ENCODE data around the gene RFC4. TPM values are rescaled to one million over a fixed set of nuclear protein-coding genes. Genes with fewer than 3 reads are reported as not detected.
A peak's percentile ranks its signal among the peaks of the same experiment; 100 is the strongest.
"Not testable (repeated sequence)": the region's sequence is repeated elsewhere in the genome, so short reads cannot be mapped to it uniquely, and the experiment has no call there.

The RFC4 gene
- total RNA-seq = 105 and 107 TPM in 2 replicates
- long read RNA-seq, transcript RFC4-201 (11 exons, 1,384 nt) = major isoform, 165 of 309 reads
- long read RNA-seq, transcript RFC4-202 (11 exons, 1,448 nt) = minor isoform, 74 of 309 reads
- long read RNA-seq, partial matches to known transcripts = 44 of 309 reads
- long read RNA-seq, other reads (novel, unspliced or antisense) = 24 of 309 reads

GRCh38 chr3:186806089-186807055 lies at the start of gene RFC4:
TSS of gene RFC4 (minus strand) at chr3:186806482. CDS start at chr3:186804713, 1,769 bp downstream.
- peak; percentile 72 for DNase-seq (ENCODE audit: low read depth, low spot score)
- H3K27ac Mint-ChIP-seq (ENCODE audit: unreplicated experiment) = peak within 1 kb of the TSS; percentile 98
- H3K27me3 Mint-ChIP-seq (ENCODE audit: low read depth) = no peaks in the 10 kb centered on the region
- peaks cover 6% of the 10 kb centered on the region for H3K36me3 Mint-ChIP-seq (ENCODE audit: low read depth)
- H3K4me3 Mint-ChIP-seq = peak within 1 kb of the TSS; percentile 98
- no peak for TF ChIP-seq CTCF (conservative IDR thresholded peaks at IDR 0.05)
- H3K9me3 Mint-ChIP-seq = no peaks in the 10 kb centered on the region
- H3K4me1 Mint-ChIP-seq = peaks cover 22% of the 10 kb centered on the region

GRCh38 chr3:186854954-186855353 lies 48.7 kb upstream of the RFC4 start:
- H3K36me3 Mint-ChIP-seq (ENCODE audit: low read depth) = no peaks in the 10 kb centered on the region
- H3K4me1 Mint-ChIP-seq = no peaks in the 10 kb centered on the region
- no peak for DNase-seq (ENCODE audit: low read depth, low spot score)
- no peak overlapping the region for H3K4me3 Mint-ChIP-seq
- no peak overlapping the region for H3K27ac Mint-ChIP-seq (ENCODE audit: unreplicated experiment)
- H3K9me3 Mint-ChIP-seq = no peaks in the 10 kb centered on the region
- no peak for TF ChIP-seq CTCF (conservative IDR thresholded peaks at IDR 0.05)
- H3K27me3 Mint-ChIP-seq (ENCODE audit: low read depth) = peaks cover 4% of the 10 kb centered on the region

GRCh38 chr3:186854146-186854545 lies 47.9 kb upstream of the RFC4 start:
- Mint-ChIP-seq H3K36me3 (ENCODE audit: low read depth) (no peaks in the 10 kb centered on the region), H3K4me1 (no peaks in the 10 kb centered on the region), H3K27me3 (ENCODE audit: low read depth) (peaks cover 4% of the 10 kb centered on the region), H3K9me3 (no peaks in the 10 kb centered on the region), H3K27ac (ENCODE audit: unreplicated experiment) (no peak overlapping the region), H3K4me3 (no peak overlapping the region)
- no peak for DNase-seq (ENCODE audit: low read depth, low spot score)
- no peak for TF ChIP-seq CTCF (conservative IDR thresholded peaks at IDR 0.05)

- TF ChIP-seq CTCF (conservative IDR thresholded peaks at IDR 0.05) = no peak
- Mint-ChIP-seq H3K36me3 (ENCODE audit: low read depth) (no peaks in the 10 kb centered on the region), H3K27ac (ENCODE audit: unreplicated experiment) (no peak overlapping the region), H3K4me3 (no peak overlapping the region), H3K4me1 (no peaks in the 10 kb centered on the region), H3K27me3 (ENCODE audit: low read depth) (peaks cover 6% of the 10 kb centered on the region), H3K9me3 (no peaks in the 10 kb centered on the region)
- DNase-seq (ENCODE audit: low read depth, low spot score) = no peak
Measured at GRCh38 chr3:186852994-186853393, 46.7 kb upstream of the RFC4 start.

- H3K9me3 Mint-ChIP-seq; H3K27me3 Mint-ChIP-seq (ENCODE audit: low read depth); H3K36me3 Mint-ChIP-seq (ENCODE audit: low read depth); H3K27ac Mint-ChIP-seq (ENCODE audit: unreplicated experiment); DNase-seq (ENCODE audit: low read depth, low spot score); H3K4me3 Mint-ChIP-seq; H3K4me1 Mint-ChIP-seq: not testable (repeated sequence)
Measured at GRCh38 chr3:186851835-186852234, 45.6 kb upstream of the RFC4 start.
